G401 (cell line): ENCODE measurements around the gene GALNT8. TPM values are rescaled to one million over a fixed set of nuclear protein-coding genes. Genes with fewer than 3 reads are reported as not detected.
A peak's percentile ranks its signal among the peaks of the same experiment; 100 is the strongest.

Experiments used
- DNase-seq: peaks from one replicate; pipeline ENCODE4 v3.0.0-alpha.2; 2015; ENCODE audit warnings: low spot score
- in situ Hi-C: cut with HindIII; loops from 2 replicates; pipeline ENCODE4 v1.10.0; 2016; ENCODE audit warnings: low sequenced_read_pairs, mixed read lengths
- total RNA-seq: library from RNA; depleted of rRNA; stranded (reverse); fragments of >200 nt; shearing (Covaris generic); gene quantifications from 2 replicates; pipeline ENCODE4 v1.2.3, GENCODE V29; 2014; rRNA removed

GALNT8 gene
- total RNA-seq, 1 experiment from 2014 or later = 0.27 TPM

DNA sequence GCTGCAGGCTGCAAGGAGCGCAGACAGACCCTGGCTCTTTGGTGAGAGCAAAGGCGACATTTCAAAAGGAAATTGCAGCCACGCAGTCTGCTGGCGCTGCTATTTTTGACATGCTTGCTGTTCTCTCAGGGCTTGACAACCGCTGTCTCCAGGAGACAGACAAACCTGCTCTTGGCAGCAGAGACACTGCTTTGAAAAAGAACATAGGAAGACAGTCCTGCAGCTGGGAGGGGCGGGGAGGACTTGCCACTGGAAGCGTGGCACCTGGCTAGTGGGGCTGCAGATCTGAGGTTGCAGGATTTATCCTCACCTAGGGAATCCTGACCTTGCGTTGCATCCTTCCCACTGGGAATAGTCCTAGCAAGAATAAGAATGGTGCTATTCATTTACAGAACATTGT is 97.7 kb downstream of the GALNT8 start:
- peak; percentile 1 for DNase-seq
- in situ Hi-C loops = no loop called here

DNA sequence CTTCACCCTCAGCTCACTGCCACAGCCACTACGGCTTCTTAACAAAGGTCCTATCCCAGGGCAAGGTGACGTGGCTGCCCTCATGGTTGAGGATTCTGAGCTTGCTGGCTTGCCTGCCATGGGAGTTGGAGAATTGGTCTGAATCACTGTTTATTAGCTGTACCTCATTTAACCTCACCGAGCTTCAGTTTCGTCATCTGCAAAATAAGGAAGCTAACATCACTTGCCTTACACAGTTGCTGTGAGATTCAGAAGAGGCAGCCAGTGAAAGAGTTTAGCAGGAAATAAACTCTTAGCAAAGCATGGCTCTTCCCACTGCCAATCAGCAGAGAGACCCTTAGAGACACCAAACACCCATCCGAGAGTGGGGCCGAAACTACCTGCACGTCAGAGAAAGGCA is 99.5 kb downstream of the GALNT8 start:
- in situ Hi-C loops = no loop called here
- no peak for DNase-seq

DNA sequence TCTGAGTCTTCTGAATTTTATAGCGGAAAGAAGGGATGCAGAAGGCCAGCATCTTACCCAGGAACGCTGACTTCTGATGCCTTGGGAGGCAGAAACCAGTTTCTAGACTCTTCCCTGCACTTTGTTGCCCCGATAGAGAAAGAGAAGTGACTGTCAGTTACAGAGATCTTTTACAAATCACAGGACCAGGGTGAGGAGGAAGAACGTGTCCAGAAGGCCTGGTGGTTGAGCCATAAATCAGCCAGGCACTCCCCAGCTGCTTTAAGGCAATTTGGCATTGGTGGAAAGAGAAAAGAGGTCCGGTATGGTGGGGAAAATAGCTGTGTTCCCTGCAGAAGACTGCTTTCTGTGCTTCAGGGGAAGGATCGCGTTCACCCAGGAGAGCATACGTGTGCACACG is 100.8 kb downstream of the GALNT8 start:
- no peak for DNase-seq
- in situ Hi-C loops = no loop called here

Other genes starting within 250 kb of the GALNT8 start
- 47.7 and 47.9 TPM in 2 replicates for gene RAD51AP1, start 181.5 kb upstream of the GALNT8 start, total RNA-seq
- 34.0 and 63.6 TPM in 2 replicates for gene DYRK4, start 158.2 kb upstream of the GALNT8 start, total RNA-seq
- 0.58 and 2.6 TPM in 2 replicates for gene AKAP3, start 71.3 kb upstream of the GALNT8 start, total RNA-seq
- gene NDUFA9, start 71.3 kb upstream of the GALNT8 start, total RNA-seq = 101 and 160 TPM in 2 replicates
- gene KCNA1, start 189.5 kb downstream of the GALNT8 start, total RNA-seq = not detected in 2 replicates